NOMO-1 treated with DMSO at 0.1 percent for 48 hours (cell line): Measurements from ENCODE around the gene CARS2.

ENCODE experiments used
- DNase-seq: peaks from one replicate; lab custom pipeline; 2025; ENCODE audit not compliant: unreplicated experiment; lab: John Stamatoyannopoulos, UW

The CARS2 gene

DNA sequence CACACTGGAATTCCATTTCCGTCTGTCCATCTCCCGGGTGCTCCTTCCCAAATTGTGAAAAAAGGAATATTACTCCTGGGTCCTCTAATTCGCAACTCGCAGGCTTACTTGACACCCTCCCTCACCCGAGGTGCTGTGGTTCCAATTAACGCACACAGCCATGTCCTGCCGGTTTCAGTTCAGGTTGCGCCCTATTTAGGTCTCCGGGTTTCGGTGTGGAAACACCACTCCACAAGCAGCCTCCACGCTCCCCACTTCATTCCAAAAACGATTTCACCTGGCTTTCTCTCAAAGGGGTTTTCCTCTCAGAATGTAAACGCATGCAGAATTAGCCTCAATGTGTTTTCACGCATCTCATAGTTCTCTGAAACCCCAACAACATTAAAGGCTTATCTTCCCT, 52.6 kb downstream of the CARS2 start:
- DNase-seq, result no peak

DNA sequence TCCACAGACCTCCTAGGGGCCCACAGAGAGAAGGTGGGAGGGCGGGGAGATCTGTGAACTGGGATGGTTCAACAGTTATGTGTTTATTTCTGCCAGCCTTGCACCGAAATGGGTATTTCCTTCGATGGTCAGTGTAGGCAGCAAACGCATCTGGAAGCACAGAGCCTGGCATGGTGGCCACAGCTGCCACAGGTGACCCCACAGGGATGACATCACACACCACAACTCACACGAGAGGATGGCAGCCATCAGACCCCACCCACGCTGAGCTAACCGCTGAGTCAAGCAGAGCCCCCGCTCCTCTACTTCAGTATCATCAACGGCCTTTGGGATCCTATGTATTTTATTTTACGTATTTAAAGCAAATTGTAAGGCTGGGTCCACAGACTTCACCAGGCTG, 53.2 kb downstream of the CARS2 start:
- DNase-seq, result no peak

DNA sequence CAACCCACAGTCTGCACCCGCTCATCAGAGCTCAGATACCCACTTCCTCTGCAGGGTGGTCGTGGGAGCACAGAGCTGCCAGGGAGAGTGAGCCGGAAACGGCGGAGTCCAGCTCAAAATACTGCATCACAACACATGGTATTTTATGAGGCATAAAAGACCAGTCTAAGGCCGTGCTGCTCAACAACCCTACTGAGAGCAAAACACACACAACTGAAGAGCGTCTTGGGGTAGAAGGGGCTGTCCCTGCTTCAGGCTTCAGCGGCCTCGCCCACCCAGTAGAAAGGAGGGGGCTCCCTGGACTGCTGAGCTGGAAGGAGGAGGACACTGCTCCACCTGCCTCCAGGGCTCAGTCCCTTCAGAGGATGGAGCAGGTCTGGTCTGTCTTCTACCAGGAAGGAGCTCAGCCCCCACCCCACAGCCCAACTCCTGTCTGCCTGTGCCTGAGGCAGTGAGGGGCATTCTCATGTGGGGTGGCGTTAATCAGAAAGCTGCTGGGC, 53.6 kb downstream of the CARS2 start:
- DNase-seq, result no peak

DNA sequence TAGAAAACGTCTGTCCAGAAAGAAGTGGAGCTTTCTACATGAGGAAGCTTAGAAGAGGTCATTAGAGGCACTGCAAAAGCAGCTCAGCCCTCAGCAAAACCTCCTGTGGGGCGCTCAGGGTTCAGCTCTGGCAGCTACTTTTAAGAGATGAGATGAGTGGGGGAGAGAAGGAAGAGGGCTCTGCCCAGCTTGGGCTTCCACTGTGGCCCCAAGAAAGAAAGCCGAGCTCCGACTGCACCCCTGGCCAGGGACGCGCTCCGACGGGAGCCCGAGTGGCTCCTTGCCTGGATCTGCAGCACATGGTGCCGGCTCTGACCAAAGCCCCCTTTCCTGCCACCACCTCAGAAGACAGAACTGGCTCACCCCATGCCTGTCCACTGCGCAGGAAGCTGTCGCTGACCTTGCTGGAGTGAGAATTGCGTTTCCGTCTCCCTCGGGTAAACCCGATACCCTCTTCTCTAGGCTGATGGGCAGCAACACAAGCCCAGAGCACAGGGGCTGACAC, 54.1 kb downstream of the CARS2 start:
- DNase-seq, result no peak

GRCh38 chr13:110651271-110651670, 54.6 kb downstream of the CARS2 start:
- no peak for DNase-seq

GRCh38 chr13:110650436-110650835, 55.5 kb downstream of the CARS2 start:
- no peak for DNase-seq

GRCh38 chr13:110649551-110649950, 56.4 kb downstream of the CARS2 start:
- no peak for DNase-seq

DNA sequence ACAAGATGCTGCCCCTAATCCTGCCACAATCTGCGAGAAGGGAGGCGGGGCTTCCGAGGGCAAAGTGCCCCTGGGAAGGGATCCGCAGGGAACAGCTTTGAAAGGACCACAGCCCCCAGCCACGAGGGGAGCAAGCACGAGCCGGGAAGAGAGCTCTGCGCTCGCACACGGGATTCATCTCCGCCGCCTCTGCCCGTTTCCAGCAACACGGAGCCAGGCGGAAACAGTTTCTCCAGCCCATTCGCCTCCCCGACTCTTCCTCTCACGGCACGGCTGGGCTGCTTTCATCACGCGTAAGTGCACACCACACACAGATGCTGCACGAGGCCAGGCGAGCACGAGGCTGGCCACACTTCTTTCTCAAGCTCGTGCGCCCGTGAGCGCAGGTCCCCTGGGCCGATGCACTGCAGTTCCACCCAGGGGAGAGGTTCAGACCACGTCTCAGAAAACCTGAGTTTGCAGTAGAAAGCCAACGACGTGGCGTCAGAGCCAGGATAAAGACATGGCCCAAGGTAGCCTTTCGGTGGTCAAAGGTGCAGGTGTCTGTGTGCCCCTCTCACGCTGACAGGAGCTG, 57.0 kb downstream of the CARS2 start:
- DNase-seq, result no peak

DNA sequence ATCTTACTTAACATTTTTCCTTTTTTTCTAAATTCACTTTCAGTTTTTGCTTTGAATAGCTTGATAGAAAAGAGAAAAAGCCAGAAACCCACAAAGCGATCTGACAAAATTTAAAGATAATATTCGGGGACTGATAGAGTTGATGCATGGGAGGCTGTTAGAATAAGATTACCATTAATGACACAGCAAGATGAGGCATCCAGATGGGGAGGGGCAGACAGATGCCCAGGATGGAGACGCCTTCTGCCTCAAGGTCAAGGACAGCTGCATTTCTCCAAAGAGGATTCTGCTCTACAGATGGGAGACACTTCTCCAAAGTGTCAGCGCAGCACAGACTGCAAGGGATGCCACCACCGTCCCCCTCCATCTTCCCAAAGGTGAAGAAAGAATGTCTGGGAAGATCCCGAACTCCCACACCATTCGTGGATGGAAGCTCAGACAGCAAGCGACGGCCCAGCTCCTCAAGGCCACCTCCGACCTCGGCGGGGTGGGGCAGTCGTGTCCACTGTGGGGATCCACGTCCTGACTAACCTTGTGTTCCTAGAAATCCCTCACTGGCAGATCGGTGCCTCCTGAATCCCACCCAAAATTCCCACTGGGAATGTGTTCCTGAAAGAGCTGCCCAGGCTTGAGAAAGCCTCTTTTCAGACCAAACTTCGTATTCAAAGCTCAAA, 57.6 kb downstream of the CARS2 start:
- no peak for DNase-seq

DNA sequence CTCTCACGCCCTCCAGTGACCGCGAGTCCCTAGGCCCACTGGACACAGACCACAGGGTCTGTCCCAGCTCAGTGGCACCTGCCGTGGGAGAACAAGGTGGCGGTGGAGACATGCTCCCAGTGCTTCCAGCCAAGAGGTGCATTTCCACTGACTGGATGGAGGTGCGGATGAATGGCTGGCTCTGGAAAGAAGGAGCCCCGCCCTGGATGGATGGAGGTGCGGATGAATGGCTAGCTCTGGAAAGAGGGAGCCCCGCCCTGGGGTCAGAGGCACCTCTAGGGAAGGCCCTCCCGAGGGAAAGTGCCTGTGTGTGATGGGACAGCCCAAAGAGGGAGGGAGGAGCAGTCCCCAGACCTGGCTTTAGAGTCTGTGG, 58.6 kb downstream of the CARS2 start:
- no peak for DNase-seq

DNA sequence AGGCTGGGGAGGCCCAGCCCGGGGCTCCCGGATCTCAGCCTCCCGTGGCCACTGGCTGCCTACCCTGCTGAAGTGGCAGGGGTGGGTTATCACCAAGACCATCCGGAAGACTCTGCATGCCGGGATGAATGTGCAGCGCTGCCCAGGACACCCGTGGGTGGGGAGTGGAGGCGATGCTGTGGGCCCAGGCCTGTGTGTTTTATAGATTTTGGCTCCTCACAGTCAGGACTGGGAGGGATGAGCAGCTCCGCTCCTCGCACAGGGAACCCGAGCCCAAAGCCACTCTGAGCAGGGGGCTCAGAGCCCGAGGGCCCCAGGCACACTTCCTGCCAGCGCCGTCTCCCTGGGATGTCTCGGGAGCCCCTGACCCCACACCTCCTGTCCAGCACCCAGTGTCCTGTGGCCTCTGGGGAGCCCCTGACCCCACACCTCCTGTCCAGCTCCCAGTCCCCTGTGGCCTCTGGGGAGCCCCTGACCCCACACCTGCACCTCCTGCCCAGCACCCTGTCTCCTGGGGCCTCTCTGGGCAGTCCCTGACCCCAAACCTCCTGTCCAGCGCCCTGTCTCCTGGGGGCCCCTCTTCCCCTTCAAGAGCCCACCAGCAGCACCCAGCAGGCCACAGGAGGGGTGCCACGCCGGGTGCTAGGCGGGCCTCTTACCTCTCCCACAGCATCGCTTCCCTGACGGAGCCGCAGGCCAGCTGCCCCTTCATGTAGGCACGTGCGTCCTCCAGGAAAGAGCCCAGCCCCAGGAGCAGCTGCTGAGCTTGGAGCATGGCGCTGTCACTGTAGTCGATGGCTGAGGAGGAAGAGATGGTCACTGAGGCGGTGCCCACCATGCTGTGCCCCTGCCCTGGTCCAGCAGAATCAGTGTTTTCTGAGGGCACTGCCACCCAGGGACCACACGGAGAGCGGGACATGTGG, 59.2 kb downstream of the CARS2 start:
- DNase-seq, result no peak

DNA sequence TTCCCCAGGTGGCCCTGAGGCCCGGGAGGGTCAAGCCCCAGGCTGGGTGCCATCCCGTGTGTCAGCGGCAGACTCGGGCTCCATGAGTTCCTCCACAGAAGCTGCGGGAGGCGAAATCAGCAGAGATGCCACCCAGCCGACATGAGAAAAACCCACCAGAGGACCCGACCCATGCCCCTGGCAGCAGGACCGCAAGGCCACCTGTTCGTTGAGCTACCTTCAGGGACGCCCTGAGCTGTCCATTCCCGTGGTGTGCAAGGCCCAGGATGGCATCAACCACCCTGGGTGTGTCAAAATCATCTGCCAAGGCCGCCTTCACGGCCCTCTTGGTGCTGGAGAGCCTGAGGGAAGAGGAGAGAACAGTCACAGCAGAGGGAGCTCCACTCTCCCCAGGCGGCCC, 60.2 kb downstream of the CARS2 start:
- no peak for DNase-seq

- peak; percentile 22 for DNase-seq
Observed at GRCh38 chr13:110644892-110645521, 60.9 kb downstream of the CARS2 start.

- no peak for DNase-seq
Observed at GRCh38 chr13:110643768-110644421, 62.0 kb downstream of the CARS2 start.

GRCh38 chr13:110643324-110643723, 62.6 kb downstream of the CARS2 start:
- DNase-seq, result no peak

- DNase-seq, result no peak
Observed at GRCh38 chr13:110642291-110642981, 63.5 kb downstream of the CARS2 start.

GRCh38 chr13:110641055-110642015, 64.6 kb downstream of the CARS2 start:
- DNase-seq, result no peak

DNA sequence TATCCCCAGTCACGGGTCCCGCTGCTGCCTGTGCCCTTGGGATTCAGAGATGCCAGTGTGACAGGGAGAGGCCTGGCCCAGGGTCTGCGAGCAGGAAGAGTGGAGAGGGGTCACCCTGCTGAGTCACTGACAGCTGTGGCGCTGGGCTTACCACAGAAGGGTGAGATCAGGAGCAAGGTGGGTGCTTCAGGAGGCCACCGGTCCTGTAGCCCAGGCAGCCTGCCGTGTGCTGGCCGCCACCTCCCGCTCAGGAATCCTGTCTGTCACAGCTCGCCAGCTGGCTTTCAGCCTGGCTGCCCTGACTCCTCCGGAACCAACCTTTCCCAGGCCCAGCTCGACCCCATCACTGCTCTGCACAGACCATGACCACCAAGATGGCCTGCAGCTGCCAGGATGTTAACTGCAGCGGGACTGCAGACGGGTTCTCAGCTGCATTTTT, 65.3 kb downstream of the CARS2 start:
- DNase-seq, result no peak

DNA sequence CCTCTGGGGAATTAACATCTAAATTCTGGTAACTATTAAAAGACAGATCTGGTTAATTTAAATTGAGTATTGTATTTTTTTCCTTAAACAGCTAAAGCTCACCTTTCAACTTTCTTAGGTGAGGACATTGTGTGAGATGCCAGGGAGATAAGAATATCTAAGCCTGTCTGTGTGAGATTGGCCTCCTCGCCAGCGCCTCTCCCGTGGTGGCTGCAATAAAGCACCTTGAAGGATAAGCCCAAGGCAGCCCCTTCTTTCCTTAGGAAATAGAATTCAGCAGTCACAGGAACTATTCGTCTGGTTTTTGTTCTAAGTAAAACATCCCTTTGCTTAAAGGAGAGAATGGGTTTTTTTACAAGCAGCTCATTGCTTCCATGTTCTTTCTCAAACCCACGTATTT, 66.0 kb downstream of the CARS2 start:
- DNase-seq, result no peak
